Brain microvascular endothelial cell (primary cell): ENCODE data around the gene PRPF6.

Source experiments
- DNase-seq: peaks from one replicate; pipeline ENCODE4 v3.0.0-alpha.2; 2020
- H3K27ac ChIP-seq: fragments of 250-450 bp; sonication (Bioruptor Pico); 2 replicates; pipeline ENCODE4 v1.5.1; 2020; ENCODE audit warnings: mild to moderate bottlenecking, moderate library complexity
- H3K27me3 ChIP-seq: fragments of 250-450 bp; sonication (Bioruptor Pico); replicated peaks from 2 replicates; pipeline ENCODE4 v1.5.1; 2020; ENCODE audit warnings: mild to moderate bottlenecking
- H3K36me3 ChIP-seq: fragments of 250-450 bp; sonication (Bioruptor Pico); replicated peaks from 2 replicates; pipeline ENCODE4 v1.5.1; 2020; ENCODE audit warnings: mild to moderate bottlenecking
- H3K4me3 ChIP-seq: 2 replicates; pipeline ENCODE4 v1.5.1; 2011; ENCODE audit warnings: low read depth, mild to moderate bottlenecking, control low read depth, low read length, moderate library complexity
- in situ Hi-C: cut with HindIII; loops from 2 replicates; pipeline ENCODE4 v1.10.0; 2017; ENCODE audit warnings: low sequenced_read_pairs, low pct_ligation_motif_present
- TF ChIP-seq, protein P1 (sequence below): IDR thresholded peaks from 2 replicates; pipeline ENCODE4 v1.5.1; 2011; ENCODE audit warnings: low read depth, mild to moderate bottlenecking, moderate library complexity, low read length, control low read depth, inconsistent platforms; ENCODE audit errors: missing control alignments

The PRPF6 gene

DNA sequence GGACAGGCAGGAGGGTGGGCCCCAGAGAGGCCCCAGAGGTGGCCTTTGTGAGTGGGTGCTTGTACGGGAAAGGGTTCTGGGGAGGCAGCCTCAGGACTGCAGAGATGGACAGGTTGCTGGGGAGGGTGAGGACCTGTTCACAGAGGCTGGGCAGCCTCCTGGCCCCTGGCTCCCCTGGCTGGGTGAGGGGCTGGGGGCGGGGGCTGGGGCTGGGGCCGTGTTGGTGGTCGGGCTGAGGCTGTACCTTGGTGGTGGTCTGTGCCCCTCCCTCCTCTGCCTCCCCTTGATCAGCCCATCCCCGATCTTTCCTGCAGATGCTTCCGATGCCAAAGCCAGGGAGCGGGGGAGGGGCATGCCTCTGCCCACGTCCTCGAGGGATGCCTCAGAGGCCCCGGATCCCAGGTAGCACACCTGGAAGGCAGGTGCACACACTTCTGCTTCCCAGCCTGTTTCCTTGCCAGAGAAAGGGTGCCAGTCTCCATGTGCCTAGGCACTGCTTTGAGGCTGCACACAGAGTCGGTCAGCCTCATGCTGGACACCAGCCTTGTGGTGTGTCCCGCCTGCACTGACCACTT, 86.9 kb downstream of the PRPF6 start:
- TF ChIP-seq, protein P1, sequence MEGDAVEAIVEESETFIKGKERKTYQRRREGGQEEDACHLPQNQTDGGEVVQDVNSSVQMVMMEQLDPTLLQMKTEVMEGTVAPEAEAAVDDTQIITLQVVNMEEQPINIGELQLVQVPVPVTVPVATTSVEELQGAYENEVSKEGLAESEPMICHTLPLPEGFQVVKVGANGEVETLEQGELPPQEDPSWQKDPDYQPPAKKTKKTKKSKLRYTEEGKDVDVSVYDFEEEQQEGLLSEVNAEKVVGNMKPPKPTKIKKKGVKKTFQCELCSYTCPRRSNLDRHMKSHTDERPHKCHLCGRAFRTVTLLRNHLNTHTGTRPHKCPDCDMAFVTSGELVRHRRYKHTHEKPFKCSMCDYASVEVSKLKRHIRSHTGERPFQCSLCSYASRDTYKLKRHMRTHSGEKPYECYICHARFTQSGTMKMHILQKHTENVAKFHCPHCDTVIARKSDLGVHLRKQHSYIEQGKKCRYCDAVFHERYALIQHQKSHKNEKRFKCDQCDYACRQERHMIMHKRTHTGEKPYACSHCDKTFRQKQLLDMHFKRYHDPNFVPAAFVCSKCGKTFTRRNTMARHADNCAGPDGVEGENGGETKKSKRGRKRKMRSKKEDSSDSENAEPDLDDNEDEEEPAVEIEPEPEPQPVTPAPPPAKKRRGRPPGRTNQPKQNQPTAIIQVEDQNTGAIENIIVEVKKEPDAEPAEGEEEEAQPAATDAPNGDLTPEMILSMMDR = no peak

GRCh38 chr20:64068386-64069208, 87.7 kb downstream of the PRPF6 start:
- H3K36me3 ChIP-seq = no peaks in the 10 kb centered on the region
- H3K27ac ChIP-seq = no peak overlapping the region
- no peak overlapping the region for H3K4me3 ChIP-seq
- in situ Hi-C loops = no loop called here
- H3K27me3 ChIP-seq = no peaks in the 10 kb centered on the region
- TF ChIP-seq, protein P1 = no peak
- DNase-seq = no peak

More for the DNA sequence above, 86.9 kb downstream of the PRPF6 start:
- Histone ChIP-seq H3K36me3 (no peaks in the 10 kb centered on the region), H3K27me3 (no peaks in the 10 kb centered on the region), H3K27ac (no peak overlapping the region), H3K4me3 (no peak overlapping the region)
- no peak for DNase-seq
- in situ Hi-C loops = no loop called here

DNA sequence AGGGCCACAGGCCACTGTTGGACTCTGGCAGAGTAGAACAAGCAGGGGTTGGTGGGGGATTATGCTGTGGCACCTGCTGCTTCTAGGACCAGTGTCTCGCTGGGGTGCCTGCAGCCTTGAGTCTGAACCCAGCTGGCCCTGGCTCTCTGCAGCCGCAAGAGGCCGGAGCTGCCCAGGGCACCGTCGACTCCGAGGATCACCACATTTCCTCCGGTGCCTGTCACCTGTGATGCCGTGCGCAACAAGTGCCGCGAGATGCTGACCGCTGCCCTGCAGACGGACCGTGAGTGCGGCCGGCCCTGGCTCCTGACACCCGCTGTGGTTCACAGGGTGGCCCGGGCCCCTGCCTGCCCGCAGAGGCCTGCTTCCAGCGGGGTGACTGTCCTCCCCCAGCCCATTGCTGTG, 88.3 kb downstream of the PRPF6 start:
- H3K27me3 ChIP-seq = no peaks in the 10 kb centered on the region
- TF ChIP-seq, protein P1 = no peak
- H3K4me3 ChIP-seq = no peak overlapping the region
- no peak overlapping the region for H3K27ac ChIP-seq
- in situ Hi-C loops = no loop called here
- no peaks in the 10 kb centered on the region for H3K36me3 ChIP-seq
- no peak for DNase-seq

DNA sequence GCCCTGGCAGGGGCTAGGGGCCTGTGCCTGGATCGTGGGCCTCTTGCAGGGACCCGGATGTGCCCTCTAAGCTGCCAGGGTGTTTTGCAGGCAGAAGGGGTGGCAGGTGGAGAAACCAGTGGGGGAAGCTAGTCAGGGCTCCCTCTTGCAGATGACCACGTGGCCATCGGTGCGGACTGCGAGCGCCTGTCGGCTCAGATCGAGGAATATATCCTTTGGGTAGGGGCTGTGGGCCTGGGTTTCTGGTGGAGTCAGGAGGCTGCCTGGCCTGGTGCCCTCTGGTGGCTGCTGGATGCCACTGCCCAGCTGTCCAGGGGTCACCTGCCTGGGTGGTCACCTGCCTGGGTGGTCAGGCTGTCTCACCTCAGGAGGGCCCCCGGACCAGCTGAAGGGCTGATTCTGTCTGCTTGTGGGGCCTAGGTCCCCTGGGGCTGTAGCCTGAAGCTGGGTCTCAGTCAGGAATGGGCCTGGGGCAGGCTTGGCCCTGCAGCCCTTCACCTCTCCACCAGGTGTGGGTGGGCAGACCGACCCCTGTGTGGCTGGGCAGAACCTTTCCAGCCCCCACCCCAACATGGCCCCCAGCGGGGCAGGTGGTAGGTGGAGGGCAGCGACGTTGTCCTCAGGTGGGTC, 88.8 kb downstream of the PRPF6 start:
- H3K27ac ChIP-seq = no peak overlapping the region
- no peaks in the 10 kb centered on the region for H3K27me3 ChIP-seq
- TF ChIP-seq, protein P1 = peak; percentile 91
- no peak overlapping the region for H3K4me3 ChIP-seq
- in situ Hi-C loops = no loop called here
- no peak for DNase-seq
- H3K36me3 ChIP-seq = no peaks in the 10 kb centered on the region

DNA sequence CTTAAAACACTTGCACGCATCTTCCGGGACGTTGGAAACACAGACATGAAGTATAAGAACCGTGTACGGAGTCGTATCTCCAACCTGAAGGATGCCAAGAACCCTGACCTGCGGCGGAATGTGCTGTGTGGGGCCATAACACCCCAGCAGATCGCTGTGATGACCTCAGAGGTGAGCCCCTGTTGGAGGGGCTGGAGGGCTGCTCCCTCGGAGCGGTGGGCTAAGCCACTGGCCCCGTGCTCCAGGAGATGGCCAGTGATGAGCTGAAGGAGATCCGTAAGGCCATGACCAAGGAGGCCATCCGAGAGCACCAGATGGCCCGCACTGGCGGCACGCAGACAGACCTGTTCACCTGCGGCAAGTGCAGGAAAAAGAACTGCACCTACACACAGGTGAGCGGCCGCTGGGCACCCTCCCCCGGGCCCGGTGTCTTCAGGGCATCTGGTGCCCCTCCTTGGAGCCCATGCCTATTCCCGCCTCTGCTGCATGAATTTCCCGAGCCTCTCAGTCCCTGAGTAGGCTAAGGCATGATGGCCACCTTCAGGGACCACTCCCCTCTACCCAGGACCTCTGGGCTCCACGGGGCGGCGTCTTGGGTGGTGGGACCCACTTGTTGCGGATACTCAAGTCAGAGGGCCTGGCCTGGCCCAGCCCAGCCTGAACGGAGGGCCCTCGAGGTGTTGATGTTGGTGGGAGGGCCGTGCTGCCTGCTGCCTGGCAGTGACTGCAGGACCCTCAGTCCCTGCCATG, 89.5 kb downstream of the PRPF6 start:
- DNase-seq = no peak
- H3K36me3 ChIP-seq = no peaks in the 10 kb centered on the region
- no peak overlapping the region for H3K27ac ChIP-seq
- H3K4me3 ChIP-seq = no peak overlapping the region
- in situ Hi-C loops = no loop called here
- H3K27me3 ChIP-seq = no peaks in the 10 kb centered on the region
- TF ChIP-seq, protein P1 = no peak
